Liver (tissue), 9 donors: ENCODE data around the gene MSH3. TPM values are rescaled to one million over a fixed set of nuclear protein-coding genes. Genes with fewer than 3 reads are reported as not detected.

ENCODE experiments used
- DNase-seq: peaks from one replicate; pipeline ENCODE4 v3.0.0-alpha.2; 2017; ENCODE audit warnings: low spot score
- H3K27ac ChIP-seq, 2 donors: one replicate each; pipeline ENCODE4 v1.7.0; 2013; ENCODE audit warnings: inconsistent platforms in 2 of 2, low read length in 2 of 2, control low read depth in 1 of 2, low read depth in 1 of 2, mild to moderate bottlenecking in 1 of 2
- H3K27me3 ChIP-seq, 4 donors: one replicate each; pipeline versions ENCODE4 v1.6.1 to v1.7.0; 2013; ENCODE audit warnings: low read length in 3 of 4, inconsistent platforms in 1 of 4, mild to moderate bottlenecking in 1 of 4, moderate library complexity in 1 of 4; ENCODE audit not compliant: control insufficient read depth in 4 of 4, insufficient read depth in 4 of 4
- H3K36me3 ChIP-seq, 4 donors: one replicate each; pipeline versions ENCODE4 v1.6.1 to v1.7.0; 2013; ENCODE audit warnings: low read length in 3 of 4, mild to moderate bottlenecking in 3 of 4, low read depth in 1 of 4, moderate library complexity in 1 of 4; ENCODE audit not compliant: control insufficient read depth in 4 of 4, insufficient read depth in 3 of 4
- H3K4me1 ChIP-seq, 4 donors: one replicate each; pipeline versions ENCODE4 v1.6.1 to v1.7.0; 2013; ENCODE audit warnings: low read length in 3 of 4, mild to moderate bottlenecking in 3 of 4, moderate library complexity in 1 of 4; ENCODE audit not compliant: control insufficient read depth in 4 of 4, insufficient read depth in 4 of 4
- H3K4me3 ChIP-seq, 3 donors: one replicate each; pipeline versions ENCODE4 v1.6.1 to v1.7.0; 2013; ENCODE audit warnings: low read length in 3 of 3, control low read depth in 1 of 3, low read depth in 1 of 3, mild to moderate bottlenecking in 1 of 3
- H3K9ac ChIP-seq, 2 donors: one replicate each; pipeline ENCODE4 v1.7.0; 2013; ENCODE audit warnings: low read length in 2 of 2, mild to moderate bottlenecking in 2 of 2, moderate library complexity in 2 of 2, control low read depth in 1 of 2, low read depth in 1 of 2
- H3K9me3 ChIP-seq, 4 donors: one replicate each; pipeline versions ENCODE4 v1.6.1 to v1.7.0; 2013; ENCODE audit warnings: low read length in 3 of 4; ENCODE audit not compliant: control insufficient read depth in 4 of 4
- ATF3 ChIP-seq: IDR thresholded peaks from 2 replicates; pipeline ENCODE4 v1.6.1; 2016; ENCODE audit warnings: antibody characterized with exemption
- CTCF ChIP-seq: fragments of 150-350 bp; IDR thresholded peaks from 2 replicates; pipeline ENCODE4 v1.5.1; 2017; ENCODE audit warnings: improper control_type of control experiment, low read depth, low read length; ENCODE audit not compliant: missing input control
- EGR1 ChIP-seq, 2 donors: IDR thresholded peaks; 2 replicates each; pipeline ENCODE4 v1.6.1; 2016 to 2018; ENCODE audit warnings: antibody characterized with exemption in 2 of 2, low read depth in 2 of 2
- FOXA1 ChIP-seq: IDR thresholded peaks from 2 replicates; pipeline ENCODE4 v1.6.1; 2016; ENCODE audit warnings: antibody characterized with exemption
- FOXA2 ChIP-seq: IDR thresholded peaks from 2 replicates; pipeline ENCODE4 v1.6.1; 2016; ENCODE audit warnings: antibody characterized with exemption
- GABPA ChIP-seq, 2 donors: IDR thresholded peaks in 1 of 2; conservative IDR thresholded peaks in 1 of 2; 2 replicates each; pipeline ENCODE4 v1.6.1; 2016; ENCODE audit warnings: antibody characterized with exemption in 2 of 2, mild to moderate bottlenecking in 1 of 2, moderate library complexity in 1 of 2
- HNF4A ChIP-seq, 2 donors: conservative IDR thresholded peaks; 2 replicates each; pipeline ENCODE4 v1.6.1; 2016; ENCODE audit warnings: antibody characterized with exemption in 2 of 2, mild to moderate bottlenecking in 2 of 2
- HNF4G ChIP-seq: IDR thresholded peaks from 2 replicates; pipeline ENCODE4 v1.6.1; 2016; ENCODE audit warnings: antibody characterized with exemption
- JUND ChIP-seq, 2 donors: IDR thresholded peaks; 2 replicates each; pipeline ENCODE4 v1.6.1; 2016; ENCODE audit warnings: antibody characterized with exemption in 2 of 2
- MAX ChIP-seq: IDR thresholded peaks from 2 replicates; pipeline ENCODE4 v1.6.1; 2016; ENCODE audit warnings: antibody characterized with exemption
- NR2F2 ChIP-seq: IDR thresholded peaks from 2 replicates; pipeline ENCODE4 v1.6.1; 2016; ENCODE audit warnings: antibody characterized with exemption
- RAD21 ChIP-seq, 2 donors: IDR thresholded peaks; 2 replicates each; pipeline ENCODE4 v1.6.1; 2016; ENCODE audit warnings: antibody characterized with exemption in 2 of 2, mild to moderate bottlenecking in 2 of 2
- REST ChIP-seq: IDR thresholded peaks from 2 replicates; pipeline ENCODE4 v1.6.1; 2016; ENCODE audit warnings: antibody characterized with exemption, mild to moderate bottlenecking
- RXRA ChIP-seq, 2 donors: IDR thresholded peaks; 2 replicates each; pipeline ENCODE4 v1.6.1; 2017 to 2018; ENCODE audit warnings: antibody characterized with exemption in 2 of 2, mild to moderate bottlenecking in 1 of 2
- SP1 ChIP-seq: IDR thresholded peaks from 2 replicates; pipeline ENCODE4 v1.6.1; 2018; ENCODE audit warnings: antibody characterized with exemption, mild to moderate bottlenecking
- TAF1 ChIP-seq: conservative IDR thresholded peaks from 2 replicates; pipeline ENCODE4 v1.6.1; 2016; ENCODE audit warnings: antibody characterized with exemption, mild to moderate bottlenecking
- YY1 ChIP-seq: IDR thresholded peaks from 2 replicates; pipeline ENCODE4 v1.6.1; 2016; ENCODE audit warnings: antibody characterized with exemption, mild to moderate bottlenecking
- ZBTB33 ChIP-seq: IDR thresholded peaks from 2 replicates; pipeline ENCODE4 v1.6.1; 2016; ENCODE audit warnings: antibody characterized with exemption
- WGBS: extraction: QIAGEN DNeasy Blood & Tissue Kit; methylation state at CpG from one replicate; pipeline ENCODE4 v1.1.7; 2013; 5-methylcytosine and 5-hydroxymethylcytosine counted together
- polyA plus RNA-seq, 2 donors: library from polyadenylated mRNA; stranded (reverse) in 1 of 2; unstranded in 1 of 2; fragments of 200-250 nt in 1 of 2; fragments of >200 nt in 1 of 2; fragmentation: Nextera tagmentation in 1 of 2; extraction: Ambion mirVana in 1 of 2; gene quantifications; one replicate each; pipeline versions ENCODE4 v1.2.1 to v1.2.3, GENCODE V29; 2013 to 2015
- total RNA-seq, 2 donors: library from RNA; depleted of rRNA; stranded (reverse); fragments of >200 nt; gene quantifications; one replicate each; pipeline ENCODE4 v1.2.3, GENCODE V29; 2014
- donor health status: healthy.
- donor health status: healthy.
- donor health status: healthy.
- donor health status: healthy.
- donor health status: healthy.

Gene MSH3
- total and polyA plus RNA-seq, 4 donors: 3.0 to 19.1 (median 7.9) TPM

- no peak for DNase-seq
- no peak overlapping the region for H3K9ac ChIP-seq
- H3K27me3 ChIP-seq: no peaks in the 10 kb centered on the region
- WGBS: 92% methylated on average over 3 of the region's 3 CpGs
- peaks cover 8 to 38% (median 27%) of the 10 kb centered on the region in 4 donors for H3K36me3 ChIP-seq
- TF ChIP-seq YY1 (no peak), JUND (IDR thresholded peaks at IDR 0.05) (no peak), REST (no peak), MAX (no peak), ATF3 (no peak), CTCF (no peak), FOXA1 (no peak), GABPA (IDR thresholded peaks at IDR 0.05 in 1 of 2, conservative IDR thresholded peaks at IDR 0.05 in 1 of 2) (no peak), HNF4G (no peak), NR2F2 (no peak), ZBTB33 (no peak), SP1 (no peak), TAF1 (no peak), RXRA (IDR thresholded peaks at IDR 0.05) (no peak), HNF4A (conservative IDR thresholded peaks at IDR 0.05) (no peak), RAD21 (IDR thresholded peaks at IDR 0.05) (no peak), EGR1 (IDR thresholded peaks at IDR 0.05; ENCODE audit: low read depth in 2 of 2) (no peak), FOXA2 (no peak)
- H3K27ac ChIP-seq: no peak overlapping the region
- H3K9me3 ChIP-seq: no peaks in the 10 kb centered on the region
- no peak overlapping the region for H3K4me3 ChIP-seq
- no peaks in the 10 kb centered on the region for H3K4me1 ChIP-seq
Observed at GRCh38 chr5:80646926-80647325, 7.5 kb upstream of the MSH3 start.
